Choroid plexus epithelial cell (primary cell): ENCODE measurements around the gene COG3.

Experiments
- DNase-seq: peaks from one replicate; pipeline ENCODE4 v3.0.0-alpha.2; 2010; ENCODE audit warnings: low read depth
- H3K4me3 ChIP-seq: 2 replicates; pipeline ENCODE4 v1.5.1; 2011; ENCODE audit warnings: low read depth, mild to moderate bottlenecking, control low read depth, low read length, moderate library complexity
- CTCF ChIP-seq: conservative IDR thresholded peaks from 2 replicates; pipeline ENCODE4 v1.5.1; 2011; ENCODE audit warnings: low read depth, mild to moderate bottlenecking, control low read depth, inconsistent platforms, low read length, moderate library complexity

Gene COG3

GRCh38 chr13:45448965-45449559 is 15.7 kb upstream of the COG3 start:
- H3K4me3 ChIP-seq = no peak overlapping the region
- no peak for TF ChIP-seq CTCF
- DNase-seq = no peak

- DNase-seq = no peak
- TF ChIP-seq CTCF = no peak
- no peak overlapping the region for H3K4me3 ChIP-seq
Observed at GRCh38 chr13:45451282-45451681, 13.5 kb upstream of the COG3 start.

DNA sequence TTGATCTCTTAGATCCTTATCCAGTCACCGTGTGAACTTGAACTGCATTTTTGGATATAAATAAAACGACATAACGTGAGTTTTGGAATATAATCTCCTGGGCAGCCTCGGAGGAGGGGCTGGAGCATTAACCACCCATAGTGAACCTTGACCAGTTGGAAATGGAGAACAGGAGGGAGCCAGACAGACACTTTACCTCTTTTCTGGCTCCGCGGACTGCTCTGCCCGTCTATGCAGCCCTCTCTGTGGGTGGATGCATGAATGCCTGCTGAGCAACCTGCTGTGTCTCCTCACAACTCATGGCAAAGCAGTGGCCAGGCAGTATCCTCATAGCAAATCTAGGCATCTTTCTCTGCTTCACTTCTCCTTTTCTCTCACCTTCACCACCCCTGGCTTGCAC is 10.5 kb upstream of the COG3 start:
- no peak for DNase-seq
- TF ChIP-seq CTCF = no peak

GRCh38 chr13:45456196-45456972 is 8.4 kb upstream of the COG3 start:
- DNase-seq = peak; percentile 72

More for the DNA sequence above, 10.5 kb upstream of the COG3 start:
- no peak overlapping the region for H3K4me3 ChIP-seq

DNA sequence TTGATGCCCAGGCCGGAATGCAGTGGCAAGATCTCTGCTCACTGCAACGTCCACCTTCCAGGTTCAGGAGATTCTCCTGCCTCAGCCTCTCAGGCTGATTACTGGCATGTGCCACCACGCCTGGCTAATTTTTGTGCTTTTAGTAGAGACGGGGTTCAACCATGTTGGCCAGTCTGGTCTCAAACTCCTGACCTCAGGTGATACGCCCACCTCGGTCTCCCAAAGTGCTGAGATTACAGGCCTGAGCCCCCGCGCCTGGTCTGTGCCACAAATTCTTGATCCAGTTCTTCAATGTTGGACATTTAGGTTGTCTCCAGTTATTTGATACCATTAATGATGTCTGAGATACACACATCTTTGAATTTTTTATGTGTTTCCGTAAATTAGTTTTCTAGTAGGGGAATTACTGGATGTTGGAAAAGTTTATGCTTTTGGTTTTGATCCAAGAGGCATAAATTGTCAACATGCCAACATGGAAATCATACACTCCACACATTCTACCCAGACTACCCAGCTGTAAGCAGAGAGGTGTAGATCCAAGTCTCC is 525 bp upstream of the COG3 start:
- no peak for TF ChIP-seq CTCF
- DNase-seq = no peak
- H3K4me3 ChIP-seq = peak overlapping the region; percentile 45

More at GRCh38 chr13:45456196-45456972, 8.4 kb upstream of the COG3 start:
- TF ChIP-seq CTCF = no peak
- H3K4me3 ChIP-seq = no peak overlapping the region

GRCh38 chr13:45466359-45466758 is 1.6 kb downstream of the COG3 start:
- H3K4me3 ChIP-seq = peak overlapping the region; percentile 98
- no peak for TF ChIP-seq CTCF
- no peak for DNase-seq

- peak; percentile 31 for DNase-seq
- no peak overlapping the region for H3K4me3 ChIP-seq
- TF ChIP-seq CTCF = no peak
Observed at GRCh38 chr13:45468635-45469034, 3.9 kb downstream of the COG3 start.
